Aortic smooth muscle cell (primary cell): ENCODE measurements around the gene NGRN. TPM values are rescaled to one million over a fixed set of nuclear protein-coding genes. Genes with fewer than 3 reads are reported as not detected.

ENCODE experiments used
- total RNA-seq: library from RNA; depleted of rRNA; stranded (reverse); fragments of >200 nt; gene quantifications from 2 replicates; pipeline ENCODE4 v1.2.3, GENCODE V29; 2014

NGRN gene, protein sequence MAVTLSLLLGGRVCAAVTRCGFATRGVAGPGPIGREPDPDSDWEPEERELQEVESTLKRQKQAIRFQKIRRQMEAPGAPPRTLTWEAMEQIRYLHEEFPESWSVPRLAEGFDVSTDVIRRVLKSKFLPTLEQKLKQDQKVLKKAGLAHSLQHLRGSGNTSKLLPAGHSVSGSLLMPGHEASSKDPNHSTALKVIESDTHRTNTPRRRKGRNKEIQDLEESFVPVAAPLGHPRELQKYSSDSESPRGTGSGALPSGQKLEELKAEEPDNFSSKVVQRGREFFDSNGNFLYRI
- total RNA-seq: 67.0 and 68.5 TPM in 2 replicates

GRCh38 chr15:90265271-90266060 lies at the start of gene NGRN:
TSS of gene NGRN (plus strand) at chr15:90265672. CDS start at chr15:90265713, 41 bp downstream.

DNA sequence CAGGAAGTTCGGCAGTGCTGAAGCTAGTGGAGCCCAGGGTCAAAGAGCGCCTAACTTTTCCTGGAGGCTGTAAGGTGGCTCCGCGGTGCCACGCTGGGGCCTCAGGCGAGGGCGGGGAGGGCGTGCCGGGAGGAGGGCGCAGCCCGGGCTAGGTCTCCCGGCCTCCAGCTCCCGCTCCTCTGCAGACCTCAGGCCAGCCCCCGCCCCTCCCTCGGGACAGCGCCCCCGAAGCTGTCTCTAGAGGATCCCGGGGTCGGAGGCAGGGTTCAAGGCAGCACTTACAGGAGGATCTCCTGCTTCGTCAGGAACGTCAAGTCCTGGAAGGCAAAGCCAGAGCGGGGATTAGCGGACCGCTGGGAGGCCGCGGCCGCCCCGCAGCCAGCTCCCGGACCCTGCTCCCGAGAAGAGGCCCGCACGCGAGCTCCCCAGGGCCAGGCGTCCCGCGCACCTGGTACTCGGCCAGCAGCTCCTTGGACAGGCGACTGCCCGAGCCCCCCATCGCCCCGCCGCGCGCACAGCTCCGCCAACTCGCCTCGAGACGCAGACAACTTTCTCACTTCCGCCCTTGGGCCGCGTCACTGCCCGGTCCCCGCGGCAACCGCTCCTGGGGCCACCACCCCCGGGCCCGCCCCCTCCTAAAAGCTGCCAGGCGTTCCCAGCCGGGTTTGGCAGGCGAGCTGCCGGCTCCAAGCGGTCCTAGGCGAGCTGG lies 31.9 kb upstream of the NGRN start, which contains the start of gene CIB1:
Gene CIB1, minus strand, starts transcription at position 555 of the 709 bp plus-strand sequence. Its CDS starts 56 bp downstream, at position 499.

GRCh38 chr15:90234096-90234988 lies 31.1 kb upstream of the NGRN start, which contains the start of gene GDPGP1:
TSS of gene GDPGP1 (plus strand) at chr15:90234209. CDS start at chr15:90240909, 6,700 bp downstream.

DNA sequence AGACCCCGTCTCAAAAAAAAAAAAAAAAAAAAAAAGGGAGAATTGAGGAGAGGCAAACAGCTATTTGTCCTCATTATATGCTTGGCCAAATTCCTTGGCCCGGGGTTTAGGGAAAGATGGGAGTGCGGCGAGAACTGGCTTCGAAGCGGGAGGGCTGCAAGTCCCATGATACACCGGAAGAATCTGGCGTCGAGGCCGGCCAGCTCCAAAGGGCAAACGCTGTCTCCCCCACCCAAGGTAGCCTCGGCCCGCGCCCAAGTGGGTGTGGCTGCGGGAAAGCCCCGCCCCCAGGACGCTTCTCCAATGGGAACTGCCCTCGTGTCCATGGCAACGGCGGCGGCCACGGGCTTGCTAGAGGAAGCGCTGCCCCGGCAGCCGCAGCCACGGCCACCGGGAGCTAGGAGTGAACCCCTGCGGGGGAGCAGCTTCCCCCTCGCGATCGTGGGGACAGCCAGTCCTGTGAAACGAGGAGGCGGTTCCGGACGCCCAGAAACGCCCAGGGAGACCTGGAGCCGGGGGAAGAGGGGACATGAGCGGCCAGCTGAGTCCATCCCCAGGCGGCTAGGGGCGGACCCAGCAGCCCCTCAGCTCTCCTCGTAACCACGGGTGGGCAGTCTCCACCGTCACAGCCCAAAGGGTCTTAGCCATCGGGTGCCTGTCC lies 16.1 kb upstream of the NGRN start, which contains the start of gene TTLL13:
Gene TTLL13, plus strand, starts transcription at position 354 of the 661 bp plus-strand sequence. CDS start 1,075 bp downstream, outside the sequence.

Other genes starting within 250 kb of the NGRN start
- gene IDH2, start 163.2 kb upstream of the NGRN start, total RNA-seq: 40.4 and 50.1 TPM in 2 replicates
- 27.0 and 31.8 TPM in 2 replicates for gene SEMA4B, start 64.3 kb upstream of the NGRN start, total RNA-seq
- gene CIB1, start 31.7 kb upstream of the NGRN start, total RNA-seq: 51.5 and 69.9 TPM in 2 replicates
- 8.3 TPM in 2 replicates for gene GDPGP1, start 31.5 kb upstream of the NGRN start, total RNA-seq
- gene TTLL13, start 16.1 kb upstream of the NGRN start, total RNA-seq: under 0.01 and 0.12 TPM in 2 replicates
- gene ZNF774, start 86.6 kb downstream of the NGRN start, total RNA-seq: 1.8 and 2.8 TPM in 2 replicates
- gene IQGAP1, start 122.6 kb downstream of the NGRN start, total RNA-seq: 280 and 385 TPM in 2 replicates